ENCODE data around the gene FLACC1.

FLACC1 gene

GRCh38 chr2:201348758-201349157 lies 8.4 kb downstream of the FLACC1 start:
- peaks cover 4% of the 10 kb centered on the region for H3K27me3 Mint-ChIP-seq (ENCODE audit: low read depth, poor library complexity)

GRCh38 chr2:201347138-201347537 lies 10.0 kb downstream of the FLACC1 start:
- Mint-ChIP-seq H3K9me3 (no peaks in the 10 kb centered on the region), H3K27ac (peak overlapping the region; percentile 21), H3K36me3 (ENCODE audit: low read depth) (no peaks in the 10 kb centered on the region), H3K4me1 (peaks cover 28% of the 10 kb centered on the region), H3K4me3 (no peak overlapping the region), H3K27me3 (ENCODE audit: low read depth, poor library complexity) (peaks cover 9% of the 10 kb centered on the region)
- no peak for TF ChIP-seq CTCF (IDR thresholded peaks at IDR 0.05)
- DNase-seq: no peak

More at GRCh38 chr2:201348758-201349157, 8.4 kb downstream of the FLACC1 start:
- Mint-ChIP-seq H3K36me3 (ENCODE audit: low read depth) (no peaks in the 10 kb centered on the region), H3K27ac (peak overlapping the region; percentile 80), H3K4me3 (no peak overlapping the region), H3K4me1 (peaks cover 15% of the 10 kb centered on the region), H3K9me3 (no peaks in the 10 kb centered on the region)
- TF ChIP-seq CTCF (IDR thresholded peaks at IDR 0.05): no peak
- no peak for DNase-seq

GRCh38 chr2:201345625-201346213 lies 11.4 kb downstream of the FLACC1 start:
- no peak for DNase-seq
- no peak overlapping the region for H3K4me3 Mint-ChIP-seq
- H3K27ac Mint-ChIP-seq: no peak overlapping the region
- H3K36me3 Mint-ChIP-seq (ENCODE audit: low read depth): no peaks in the 10 kb centered on the region
- peaks cover 4% of the 10 kb centered on the region for H3K27me3 Mint-ChIP-seq (ENCODE audit: low read depth, poor library complexity)
- no peak for TF ChIP-seq CTCF (IDR thresholded peaks at IDR 0.05)
- peaks cover 28% of the 10 kb centered on the region for H3K4me1 Mint-ChIP-seq
- H3K9me3 Mint-ChIP-seq: no peaks in the 10 kb centered on the region

- no peak for TF ChIP-seq CTCF (IDR thresholded peaks at IDR 0.05)
- peaks cover 6% of the 10 kb centered on the region for H3K27me3 Mint-ChIP-seq (ENCODE audit: low read depth, poor library complexity)
- no peak for DNase-seq
- H3K4me1 Mint-ChIP-seq: peaks cover 28% of the 10 kb centered on the region
- H3K4me3 Mint-ChIP-seq: no peak overlapping the region
- no peak overlapping the region for H3K27ac Mint-ChIP-seq
- no peaks in the 10 kb centered on the region for H3K9me3 Mint-ChIP-seq
- no peaks in the 10 kb centered on the region for H3K36me3 Mint-ChIP-seq (ENCODE audit: low read depth)
These were observed 12.3 kb downstream of the FLACC1 start for GRCh38 chr2:201344663-201345366.

GRCh38 chr2:201343559-201343958 lies 13.6 kb downstream of the FLACC1 start:
- H3K4me3 Mint-ChIP-seq: peak overlapping the region; percentile 35
- peaks cover 8% of the 10 kb centered on the region for H3K27me3 Mint-ChIP-seq (ENCODE audit: low read depth, poor library complexity)
- no peaks in the 10 kb centered on the region for H3K36me3 Mint-ChIP-seq (ENCODE audit: low read depth)
- H3K9me3 Mint-ChIP-seq: no peaks in the 10 kb centered on the region
- DNase-seq: no peak
- no peak for TF ChIP-seq CTCF (IDR thresholded peaks at IDR 0.05)
- no peak overlapping the region for H3K27ac Mint-ChIP-seq
- peaks cover 28% of the 10 kb centered on the region for H3K4me1 Mint-ChIP-seq

GRCh38 chr2:201342923-201343322 lies 14.2 kb downstream of the FLACC1 start:
- H3K4me3 Mint-ChIP-seq: no peak overlapping the region
- no peak for DNase-seq

More at GRCh38 chr2:201342923-201343322, 14.2 kb downstream of the FLACC1 start:
- peak overlapping the region; percentile 28 for H3K27ac Mint-ChIP-seq
- no peaks in the 10 kb centered on the region for H3K36me3 Mint-ChIP-seq (ENCODE audit: low read depth)
- peaks cover 8% of the 10 kb centered on the region for H3K27me3 Mint-ChIP-seq (ENCODE audit: low read depth, poor library complexity)
- TF ChIP-seq CTCF (IDR thresholded peaks at IDR 0.05): no peak
- H3K9me3 Mint-ChIP-seq: no peaks in the 10 kb centered on the region
- peaks cover 28% of the 10 kb centered on the region for H3K4me1 Mint-ChIP-seq
